ENCODE results near the gene DROSHA. TPM values are rescaled to one million over a fixed set of nuclear protein-coding genes. Genes with fewer than 3 reads are reported as not detected.

DROSHA gene
- total and polyA plus RNA-seq, 8 donors, result 46.6 to 112 (median 89.2) TPM

DNA sequence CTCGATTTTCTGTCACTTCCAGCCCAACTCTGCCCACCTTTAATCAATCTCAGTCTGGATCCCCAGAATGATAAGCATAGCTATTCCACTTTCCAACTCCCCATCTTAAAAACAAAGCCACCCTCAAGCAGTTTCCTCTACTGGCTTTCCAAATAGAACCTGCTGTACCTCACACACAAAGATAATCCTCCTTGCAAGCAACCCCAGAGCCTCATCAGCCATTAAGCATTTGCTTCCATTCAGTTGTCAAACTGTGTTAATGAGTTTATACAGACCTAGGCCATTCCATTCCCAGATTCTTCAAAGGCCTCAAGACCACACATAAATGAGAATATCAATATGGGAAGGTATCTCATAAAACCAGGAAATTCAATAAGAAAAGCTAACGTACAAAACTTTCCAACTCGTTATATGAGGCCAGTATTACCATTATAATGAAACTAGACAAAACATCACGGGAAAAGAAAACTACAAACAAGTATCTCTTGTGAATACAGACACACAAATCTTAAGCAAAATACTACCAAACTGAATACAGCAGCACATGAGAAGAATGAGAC is 86.8 kb downstream of the DROSHA start:
- intact Hi-C loops (cut with DNase I), result no loop called here

DNA sequence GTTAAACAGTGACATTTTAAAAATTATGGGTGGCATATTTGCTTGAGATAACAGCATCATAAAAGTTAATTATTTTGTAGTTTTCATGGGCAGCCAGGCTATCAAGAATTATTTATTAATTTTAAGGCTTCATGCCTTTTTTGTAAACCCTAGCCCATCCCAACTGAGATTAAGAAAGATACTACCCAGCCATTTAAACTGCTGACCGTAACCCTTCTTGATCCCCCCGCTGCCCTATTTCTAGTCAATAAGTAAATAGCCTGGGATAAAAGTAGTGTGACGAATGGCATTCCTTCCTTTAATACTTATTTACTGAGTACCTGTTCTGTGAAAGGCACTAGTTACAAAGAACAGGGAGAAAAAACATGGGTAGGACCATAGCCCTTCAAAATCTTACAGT is 88.3 kb downstream of the DROSHA start:
- Histone ChIP-seq H3K27me3 (no peaks in the 10 kb centered on the region), H3K4me1 (no peaks in the 10 kb centered on the region), H3K36me3 (peaks cover 0 to 41% of the 10 kb centered on the region in 2 donors), H3K4me3 (no peak overlapping the region), H3K9me3 (no peaks in the 10 kb centered on the region), H3K27ac (no peak overlapping the region)
- TF ChIP-seq, protein P1, sequence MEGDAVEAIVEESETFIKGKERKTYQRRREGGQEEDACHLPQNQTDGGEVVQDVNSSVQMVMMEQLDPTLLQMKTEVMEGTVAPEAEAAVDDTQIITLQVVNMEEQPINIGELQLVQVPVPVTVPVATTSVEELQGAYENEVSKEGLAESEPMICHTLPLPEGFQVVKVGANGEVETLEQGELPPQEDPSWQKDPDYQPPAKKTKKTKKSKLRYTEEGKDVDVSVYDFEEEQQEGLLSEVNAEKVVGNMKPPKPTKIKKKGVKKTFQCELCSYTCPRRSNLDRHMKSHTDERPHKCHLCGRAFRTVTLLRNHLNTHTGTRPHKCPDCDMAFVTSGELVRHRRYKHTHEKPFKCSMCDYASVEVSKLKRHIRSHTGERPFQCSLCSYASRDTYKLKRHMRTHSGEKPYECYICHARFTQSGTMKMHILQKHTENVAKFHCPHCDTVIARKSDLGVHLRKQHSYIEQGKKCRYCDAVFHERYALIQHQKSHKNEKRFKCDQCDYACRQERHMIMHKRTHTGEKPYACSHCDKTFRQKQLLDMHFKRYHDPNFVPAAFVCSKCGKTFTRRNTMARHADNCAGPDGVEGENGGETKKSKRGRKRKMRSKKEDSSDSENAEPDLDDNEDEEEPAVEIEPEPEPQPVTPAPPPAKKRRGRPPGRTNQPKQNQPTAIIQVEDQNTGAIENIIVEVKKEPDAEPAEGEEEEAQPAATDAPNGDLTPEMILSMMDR (IDR thresholded peaks at IDR 0.05), result no peak
- intact Hi-C loops (cut with DNase I), result no loop called here
- no peak for DNase-seq
- no peak for ATAC-seq

More for the DNA sequence above, 86.8 kb downstream of the DROSHA start:
- Histone ChIP-seq H3K4me3 (no peak overlapping the region), H3K27ac (no peak overlapping the region), H3K36me3 (peaks cover 0 to 52% of the 10 kb centered on the region in 2 donors), H3K4me1 (no peaks in the 10 kb centered on the region), H3K27me3 (no peaks in the 10 kb centered on the region), H3K9me3 (no peaks in the 10 kb centered on the region)
- TF ChIP-seq, protein P1 (IDR thresholded peaks at IDR 0.05), result no peak
- DNase-seq (no peak), ATAC-seq (no peak)

DNA sequence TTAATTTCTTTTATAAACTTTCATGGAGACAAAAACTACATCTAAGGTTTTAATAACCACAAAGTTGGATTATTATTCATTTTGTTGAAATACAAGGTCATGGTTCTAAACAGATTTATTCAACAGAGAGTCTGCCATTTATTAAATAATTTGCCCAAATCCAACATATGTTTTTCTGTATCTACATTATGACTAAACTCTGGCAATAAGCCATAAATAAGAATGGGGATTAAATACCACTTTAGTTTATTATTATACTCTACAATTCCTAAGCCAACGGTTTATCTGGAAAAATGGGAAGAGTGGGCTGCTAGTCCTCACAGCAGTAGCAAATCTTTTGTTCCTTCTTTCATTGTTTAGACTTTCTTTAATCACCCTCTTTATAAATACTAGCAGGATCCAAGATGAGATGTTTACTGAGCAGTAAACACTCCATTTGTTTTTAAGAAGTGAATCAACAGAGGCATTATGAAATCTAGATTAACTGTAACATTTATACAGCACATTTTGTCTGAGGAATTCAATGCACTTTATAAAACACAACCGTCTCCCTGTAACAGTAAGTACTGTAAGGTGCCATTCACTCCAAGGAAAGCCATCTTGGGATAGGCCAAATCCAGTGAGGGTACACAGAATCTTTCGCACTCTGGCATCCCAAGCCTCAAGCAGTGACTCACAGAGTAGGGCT is 89.7 kb downstream of the DROSHA start:
- H3K9me3 ChIP-seq, result no peaks in the 10 kb centered on the region
- no peak for ATAC-seq
- H3K27me3 ChIP-seq, result no peaks in the 10 kb centered on the region
- H3K36me3 ChIP-seq, result peaks cover 0 to 39% of the 10 kb centered on the region in 2 donors
- TF ChIP-seq, protein P1 (IDR thresholded peaks at IDR 0.05), result no peak
- no peak overlapping the region for H3K27ac ChIP-seq
- H3K4me1 ChIP-seq, result no peaks in the 10 kb centered on the region
- intact Hi-C loops (cut with DNase I), result no loop called here
- DNase-seq, result peak in 2 of 4 donors; percentile 59 to 69
- H3K4me3 ChIP-seq, result no peak overlapping the region

DNA sequence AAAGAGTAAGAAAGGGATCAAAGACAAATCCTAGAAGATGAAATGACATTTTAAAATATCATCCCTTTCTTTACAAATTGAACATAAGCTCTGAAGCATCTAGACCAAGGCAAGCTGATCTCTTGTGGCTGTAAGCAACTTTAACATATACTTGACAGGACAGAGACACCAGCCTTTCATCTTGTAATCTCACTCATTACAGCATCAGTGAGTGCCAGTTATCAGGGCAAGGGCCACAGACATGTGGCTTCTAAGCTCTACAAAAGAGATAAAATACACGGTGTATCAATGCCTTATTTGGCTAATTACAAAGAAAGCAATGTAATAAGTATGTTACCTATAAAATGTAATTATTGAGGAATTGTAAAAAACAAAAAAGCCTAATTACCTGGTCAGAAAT is 95.0 kb downstream of the DROSHA start:
- no peaks in the 10 kb centered on the region for H3K9me3 ChIP-seq
- DNase-seq (no peak), ATAC-seq (no peak)
- H3K4me1 ChIP-seq, result no peaks in the 10 kb centered on the region
- H3K27ac ChIP-seq, result no peak overlapping the region
- H3K4me3 ChIP-seq, result no peak overlapping the region
- H3K36me3 ChIP-seq, result peaks cover 0 to 59% of the 10 kb centered on the region in 2 donors
- intact Hi-C loops (cut with DNase I), result no loop called here
- no peaks in the 10 kb centered on the region for H3K27me3 ChIP-seq
- TF ChIP-seq, protein P1 (IDR thresholded peaks at IDR 0.05), result no peak

DNA sequence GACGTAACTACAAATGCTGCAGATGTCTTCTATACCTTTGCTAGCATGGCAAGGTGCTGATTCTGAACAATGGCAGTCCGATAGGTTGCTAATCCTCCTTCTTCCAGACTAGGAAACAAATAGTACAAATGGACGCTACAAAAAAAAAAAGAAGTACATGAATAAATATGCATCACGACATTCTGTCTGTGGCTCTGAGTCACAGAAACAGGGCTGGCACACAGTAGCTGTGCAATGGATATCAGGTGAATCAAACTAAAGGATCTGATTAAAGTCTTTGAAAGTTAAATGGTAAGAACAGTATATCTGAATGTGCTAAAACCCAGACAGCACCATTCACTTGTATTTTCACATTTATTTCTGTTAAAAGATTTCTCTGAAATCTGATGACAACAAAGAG is 96.2 kb downstream of the DROSHA start:
- no peaks in the 10 kb centered on the region for H3K27me3 ChIP-seq
- peaks cover 0 to 67% of the 10 kb centered on the region in 2 donors for H3K36me3 ChIP-seq
- no peaks in the 10 kb centered on the region for H3K9me3 ChIP-seq
- no peak for DNase-seq
- no peak overlapping the region for H3K27ac ChIP-seq
- TF ChIP-seq, protein P1 (IDR thresholded peaks at IDR 0.05), result no peak
- no peak for ATAC-seq
- H3K4me3 ChIP-seq, result no peak overlapping the region
- intact Hi-C loops (cut with DNase I), result no loop called here
- no peaks in the 10 kb centered on the region for H3K4me1 ChIP-seq

Measured in left lung (tissue), 10 donors.